AG04449 (cell line): Measurements from ENCODE around the gene TRIP13.

Experiments
- CTCF ChIA-PET: fragments of 350-600 bp; formaldehyde crosslinking; extraction: SDS; loops from one replicate; lab custom pipeline; 2021; ENCODE audit warnings: antibody characterized with exemption; lab: Yijun Ruan, JAX
- POLR2A ChIA-PET: fragments of 400-600, 350-600 bp; formaldehyde crosslinking; extraction: SDS; loops from one replicate; lab custom pipeline; 2020; ENCODE audit warnings: antibody characterized with exemption, inconsistent platforms; lab: Yijun Ruan, JAX
- DNase-seq: peaks from one replicate; pipeline ENCODE4 v3.0.0-alpha.2; 2010; ENCODE audit warnings: low read depth, low spot score
- H3K4me3 ChIP-seq: 2 replicates; pipeline ENCODE4 v1.5.1; 2011; ENCODE audit warnings: low read depth, mild to moderate bottlenecking, control low read depth, low read length
- CTCF ChIP-seq: IDR thresholded peaks from one replicate; pipeline ENCODE4 v1.5.1; 2011; ENCODE audit warnings: mild to moderate bottlenecking, moderate library complexity, low read length, control low read depth, inconsistent platforms; ENCODE audit not compliant: insufficient read depth; ENCODE audit errors: missing control alignments

Gene TRIP13

GRCh38 chr5:861442-862366 lies 31.0 kb upstream of the TRIP13 start:
- ChIA-PET CTCF (no interaction called here), POLR2A (no interaction called here)
- H3K4me3 ChIP-seq = no peak overlapping the region
- DNase-seq = no peak
- TF ChIP-seq CTCF = no peak

- CTCF ChIA-PET = interaction anchor here (1.2 kb wide), 1 partner anchor 190 kb away, joined by 3 read pairs; no protein-coding TSS in a partner anchor
Observed at GRCh38 chr5:862367-863243, 30.1 kb upstream of the TRIP13 start.

GRCh38 chr5:863244-863805 lies 29.4 kb upstream of the TRIP13 start:
- TF ChIP-seq CTCF = no peak
- no peak overlapping the region for H3K4me3 ChIP-seq
- ChIA-PET POLR2A (no interaction called here), CTCF (interaction anchor here (1.2 kb wide), 1 partner anchor 191 kb away, joined by 3 read pairs; no protein-coding TSS in a partner anchor)
- no peak for DNase-seq

More at GRCh38 chr5:862367-863243, 30.1 kb upstream of the TRIP13 start:
- no peak for TF ChIP-seq CTCF
- POLR2A ChIA-PET = no interaction called here
- DNase-seq = peak; percentile 3
- no peak overlapping the region for H3K4me3 ChIP-seq

GRCh38 chr5:864492-865167 lies 28.1 kb upstream of the TRIP13 start:
- CTCF ChIA-PET = no interaction called here

GRCh38 chr5:865168-865521 lies 27.5 kb upstream of the TRIP13 start:
- TF ChIP-seq CTCF = no peak
- no peak overlapping the region for H3K4me3 ChIP-seq
- ChIA-PET CTCF (no interaction called here), POLR2A (no interaction called here)
- DNase-seq = no peak

More at GRCh38 chr5:864492-865167, 28.1 kb upstream of the TRIP13 start:
- H3K4me3 ChIP-seq = no peak overlapping the region
- no peak for TF ChIP-seq CTCF
- DNase-seq = no peak
- POLR2A ChIA-PET = no interaction called here
